ENCODE results near the gene EEF1A1.

The EEF1A1 gene

DNA sequence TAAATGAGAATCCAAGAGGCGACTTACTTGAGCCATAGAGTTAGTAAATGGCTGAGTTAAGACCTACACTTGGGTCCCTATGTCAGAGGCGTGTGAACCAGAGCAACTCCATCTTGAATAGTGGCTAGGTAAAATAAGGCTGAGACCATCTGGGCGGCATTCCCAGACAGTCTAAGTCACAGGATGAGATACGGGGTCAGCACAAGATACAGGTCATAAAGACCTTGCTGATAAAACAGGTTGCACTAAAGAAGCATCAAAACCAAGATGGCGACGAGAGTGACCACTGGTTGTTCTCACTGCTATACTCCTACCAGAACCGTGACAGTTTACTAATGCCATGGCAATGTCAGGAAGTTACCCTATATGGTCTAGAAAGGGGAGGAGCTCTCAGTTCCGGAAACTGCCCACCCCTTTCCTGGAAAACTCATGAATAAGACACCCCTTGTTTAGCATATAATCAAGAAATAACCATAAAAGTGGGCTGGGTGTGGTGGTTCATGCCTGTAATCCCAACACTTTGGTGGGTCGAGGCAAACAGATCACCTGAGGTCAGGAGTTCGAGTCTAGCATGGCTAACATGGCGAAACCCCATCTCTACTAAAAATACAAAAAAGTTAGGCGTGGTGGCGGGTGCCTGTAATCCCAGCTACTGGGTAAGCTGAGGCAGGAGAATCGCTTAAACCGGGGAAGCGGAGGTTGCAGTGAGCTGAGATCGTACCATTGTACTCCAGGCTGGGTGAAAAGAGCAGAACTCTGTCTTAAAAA is 43.9 kb upstream of the EEF1A1 start:
- TF ChIP-seq POLR2AphosphoS5 (IDR thresholded peaks at IDR 0.05; ENCODE audit: low read depth, low read length) (no peak), FOXP2 (optimal IDR thresholded peaks at IDR 0.05; ENCODE audit: borderline replicate concordance, extremely low read depth, extremely low read length, insufficient read depth) (no peak)

- TF ChIP-seq SIN3A (IDR thresholded peaks at IDR 0.05; ENCODE audit: borderline replicate concordance, insufficient read depth, low read length) (no peak), POLR2AphosphoS5 (IDR thresholded peaks at IDR 0.05; ENCODE audit: low read depth, low read length) (no peak), TAF1 (IDR thresholded peaks at IDR 0.05; ENCODE audit: borderline replicate concordance, insufficient read depth, low read length) (no peak), FOXP2 (optimal IDR thresholded peaks at IDR 0.05; ENCODE audit: borderline replicate concordance, extremely low read depth, extremely low read length, insufficient read depth) (no peak)
- TF ChIP-seq, protein P1, sequence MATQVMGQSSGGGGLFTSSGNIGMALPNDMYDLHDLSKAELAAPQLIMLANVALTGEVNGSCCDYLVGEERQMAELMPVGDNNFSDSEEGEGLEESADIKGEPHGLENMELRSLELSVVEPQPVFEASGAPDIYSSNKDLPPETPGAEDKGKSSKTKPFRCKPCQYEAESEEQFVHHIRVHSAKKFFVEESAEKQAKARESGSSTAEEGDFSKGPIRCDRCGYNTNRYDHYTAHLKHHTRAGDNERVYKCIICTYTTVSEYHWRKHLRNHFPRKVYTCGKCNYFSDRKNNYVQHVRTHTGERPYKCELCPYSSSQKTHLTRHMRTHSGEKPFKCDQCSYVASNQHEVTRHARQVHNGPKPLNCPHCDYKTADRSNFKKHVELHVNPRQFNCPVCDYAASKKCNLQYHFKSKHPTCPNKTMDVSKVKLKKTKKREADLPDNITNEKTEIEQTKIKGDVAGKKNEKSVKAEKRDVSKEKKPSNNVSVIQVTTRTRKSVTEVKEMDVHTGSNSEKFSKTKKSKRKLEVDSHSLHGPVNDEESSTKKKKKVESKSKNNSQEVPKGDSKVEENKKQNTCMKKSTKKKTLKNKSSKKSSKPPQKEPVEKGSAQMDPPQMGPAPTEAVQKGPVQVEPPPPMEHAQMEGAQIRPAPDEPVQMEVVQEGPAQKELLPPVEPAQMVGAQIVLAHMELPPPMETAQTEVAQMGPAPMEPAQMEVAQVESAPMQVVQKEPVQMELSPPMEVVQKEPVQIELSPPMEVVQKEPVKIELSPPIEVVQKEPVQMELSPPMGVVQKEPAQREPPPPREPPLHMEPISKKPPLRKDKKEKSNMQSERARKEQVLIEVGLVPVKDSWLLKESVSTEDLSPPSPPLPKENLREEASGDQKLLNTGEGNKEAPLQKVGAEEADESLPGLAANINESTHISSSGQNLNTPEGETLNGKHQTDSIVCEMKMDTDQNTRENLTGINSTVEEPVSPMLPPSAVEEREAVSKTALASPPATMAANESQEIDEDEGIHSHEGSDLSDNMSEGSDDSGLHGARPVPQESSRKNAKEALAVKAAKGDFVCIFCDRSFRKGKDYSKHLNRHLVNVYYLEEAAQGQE (IDR thresholded peaks at IDR 0.05; ENCODE audit: insufficient read depth in 1 of 2, low read depth in 2 of 2, low read length in 2 of 2) = no peak
Measured at GRCh38 chr6:73562558-73562957, 41.7 kb upstream of the EEF1A1 start.

- TF ChIP-seq FOXP2 (optimal IDR thresholded peaks at IDR 0.05; ENCODE audit: borderline replicate concordance, extremely low read depth, extremely low read length, insufficient read depth) = no peak
- no peak for TF ChIP-seq TAF1 (IDR thresholded peaks at IDR 0.05; ENCODE audit: borderline replicate concordance, insufficient read depth, low read length)
- TF ChIP-seq POLR2AphosphoS5 (IDR thresholded peaks at IDR 0.05; ENCODE audit: low read depth, low read length) = no peak
- TF ChIP-seq, protein P1 (IDR thresholded peaks at IDR 0.05; ENCODE audit: insufficient read depth in 1 of 2, low read depth in 2 of 2, low read length in 2 of 2) = no peak
- TF ChIP-seq SIN3A (IDR thresholded peaks at IDR 0.05; ENCODE audit: borderline replicate concordance, insufficient read depth, low read length) = no peak
Measured at GRCh38 chr6:73560853-73561407, 40.1 kb upstream of the EEF1A1 start.

GRCh38 chr6:73560182-73560732 is 39.4 kb upstream of the EEF1A1 start:
- TF ChIP-seq SIN3A (IDR thresholded peaks at IDR 0.05; ENCODE audit: borderline replicate concordance, insufficient read depth, low read length) = no peak
- TF ChIP-seq, protein P1 (IDR thresholded peaks at IDR 0.05; ENCODE audit: insufficient read depth in 1 of 2, low read depth in 2 of 2, low read length in 2 of 2) = no peak
- TF ChIP-seq POLR2AphosphoS5 (IDR thresholded peaks at IDR 0.05; ENCODE audit: low read depth, low read length) = no peak
- no peak for TF ChIP-seq TAF1 (IDR thresholded peaks at IDR 0.05; ENCODE audit: borderline replicate concordance, insufficient read depth, low read length)
- TF ChIP-seq FOXP2 (optimal IDR thresholded peaks at IDR 0.05; ENCODE audit: borderline replicate concordance, extremely low read depth, extremely low read length, insufficient read depth) = no peak

DNA sequence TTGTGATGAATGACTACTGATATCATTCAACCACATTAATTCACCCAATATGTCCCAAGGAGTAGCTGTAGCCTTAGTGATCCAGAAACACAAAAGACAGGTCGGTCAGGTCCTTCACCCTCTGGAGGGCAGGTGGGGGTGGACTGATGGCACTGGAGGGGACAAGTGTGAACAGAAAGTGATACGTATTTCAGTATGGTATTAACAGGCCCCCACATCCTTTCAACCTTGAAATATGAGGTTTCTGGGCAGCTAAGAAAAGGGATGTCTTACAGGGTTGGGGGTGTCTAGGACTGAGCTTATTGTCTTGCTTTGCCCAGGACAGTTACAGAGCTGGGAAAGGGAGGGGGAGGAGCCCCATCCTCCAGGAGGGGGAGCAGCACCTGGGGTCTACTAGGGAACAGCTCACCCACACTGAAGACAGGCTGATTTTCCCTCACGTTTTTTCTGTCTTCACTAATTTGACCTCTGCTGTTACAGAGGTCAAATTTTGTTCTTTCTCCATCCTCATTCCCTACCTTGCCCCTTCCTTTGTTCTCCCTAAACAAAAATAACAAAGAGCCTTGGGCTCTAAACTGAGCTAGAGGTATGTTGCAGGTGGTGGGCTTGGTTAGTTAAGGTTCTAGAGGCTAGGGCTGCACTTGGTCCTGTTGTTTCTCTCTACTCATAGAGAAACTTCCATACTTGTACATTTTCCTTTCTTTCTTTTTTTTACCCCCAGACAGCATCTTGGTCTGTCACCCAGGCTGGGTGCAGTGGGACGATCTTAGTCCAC is 38.0 kb upstream of the EEF1A1 start:
- TF ChIP-seq SIN3A (IDR thresholded peaks at IDR 0.05; ENCODE audit: borderline replicate concordance, insufficient read depth, low read length) (no peak), TAF1 (IDR thresholded peaks at IDR 0.05; ENCODE audit: borderline replicate concordance, insufficient read depth, low read length) (no peak), FOXP2 (optimal IDR thresholded peaks at IDR 0.05; ENCODE audit: borderline replicate concordance, extremely low read depth, extremely low read length, insufficient read depth) (no peak), POLR2AphosphoS5 (IDR thresholded peaks at IDR 0.05; ENCODE audit: low read depth, low read length) (no peak)
- TF ChIP-seq, protein P1 (IDR thresholded peaks at IDR 0.05; ENCODE audit: insufficient read depth in 1 of 2, low read depth in 2 of 2, low read length in 2 of 2) = no peak

Data from PFSK-1 (cell line).